ENCODE data around the gene THRB.
A peak's percentile ranks its signal among the peaks of the same experiment; 100 is the strongest.

DNA sequence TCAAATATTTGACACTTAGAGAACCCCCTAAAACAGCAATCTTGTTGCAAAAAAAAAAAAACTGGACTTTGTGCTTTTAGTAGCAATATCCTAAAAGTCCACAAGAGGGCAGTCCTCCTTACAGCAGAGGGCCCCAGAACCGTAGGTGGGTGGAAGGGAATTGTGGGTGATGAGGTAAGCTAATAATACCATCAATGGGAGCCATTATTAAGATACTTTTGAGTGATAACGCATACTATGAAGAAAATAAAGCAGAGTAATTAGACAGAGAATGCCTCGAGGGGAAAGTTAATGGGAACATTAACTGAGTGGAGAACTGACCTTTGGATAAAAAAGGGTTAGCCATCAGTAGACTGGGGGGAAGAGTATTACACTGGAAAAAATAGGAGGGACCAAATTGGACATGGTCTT, 229.9 kb downstream of the THRB start:
- TF ChIP-seq, protein P1, sequence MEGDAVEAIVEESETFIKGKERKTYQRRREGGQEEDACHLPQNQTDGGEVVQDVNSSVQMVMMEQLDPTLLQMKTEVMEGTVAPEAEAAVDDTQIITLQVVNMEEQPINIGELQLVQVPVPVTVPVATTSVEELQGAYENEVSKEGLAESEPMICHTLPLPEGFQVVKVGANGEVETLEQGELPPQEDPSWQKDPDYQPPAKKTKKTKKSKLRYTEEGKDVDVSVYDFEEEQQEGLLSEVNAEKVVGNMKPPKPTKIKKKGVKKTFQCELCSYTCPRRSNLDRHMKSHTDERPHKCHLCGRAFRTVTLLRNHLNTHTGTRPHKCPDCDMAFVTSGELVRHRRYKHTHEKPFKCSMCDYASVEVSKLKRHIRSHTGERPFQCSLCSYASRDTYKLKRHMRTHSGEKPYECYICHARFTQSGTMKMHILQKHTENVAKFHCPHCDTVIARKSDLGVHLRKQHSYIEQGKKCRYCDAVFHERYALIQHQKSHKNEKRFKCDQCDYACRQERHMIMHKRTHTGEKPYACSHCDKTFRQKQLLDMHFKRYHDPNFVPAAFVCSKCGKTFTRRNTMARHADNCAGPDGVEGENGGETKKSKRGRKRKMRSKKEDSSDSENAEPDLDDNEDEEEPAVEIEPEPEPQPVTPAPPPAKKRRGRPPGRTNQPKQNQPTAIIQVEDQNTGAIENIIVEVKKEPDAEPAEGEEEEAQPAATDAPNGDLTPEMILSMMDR (IDR thresholded peaks at IDR 0.05), result peak; percentile 29 to 66 (median 49)
- no peak for TF ChIP-seq POLR2A (IDR thresholded peaks at IDR 0.05)

Measured in upper lobe of left lung (tissue), 4 donors.